Keratinocyte (primary cell): ENCODE data around the gene ZCCHC10. TPM values are rescaled to one million over a fixed set of nuclear protein-coding genes. Genes with fewer than 3 reads are reported as not detected.

Source experiments
- DNase-seq: peaks from one replicate; pipeline ENCODE4 v3.0.0-alpha.2; 2011; ENCODE audit warnings: low read depth, missing footprints, low spot score
- FAIRE-seq: peaks from 2 replicates; lab custom pipeline; 2011; peaks lifted over from hg19 to GRCh38; lab: Jason Lieb, UNC
- H2AFZ ChIP-seq: 2 replicates; pipeline ENCODE4 v1.6.0; 2012; ENCODE audit warnings: low read length, control low read depth, inconsistent platforms; ENCODE audit not compliant: control insufficient read depth
- H3K27ac ChIP-seq: 2 replicates; pipeline ENCODE4 v1.5.1; 2011; ENCODE audit warnings: low read length; ENCODE audit not compliant: control insufficient read depth, insufficient read depth
- H3K27me3 ChIP-seq: 3 replicates; pipeline ENCODE4 v1.6.0; 2011; ENCODE audit warnings: low read length; ENCODE audit not compliant: control insufficient read depth, insufficient read depth; ENCODE audit errors: extremely low read depth
- H3K36me3 ChIP-seq, 2 experiments: 2 replicates in 1 of 2; 3 replicates in 1 of 2; pipeline ENCODE4 v1.5.1; 2011; ENCODE audit warnings: low read length in 2 of 2, mild to moderate bottlenecking in 1 of 2; ENCODE audit not compliant: control insufficient read depth in 2 of 2, insufficient read depth in 2 of 2; ENCODE audit errors: extremely low read depth in 1 of 2
- H3K4me1 ChIP-seq: 3 replicates; pipeline ENCODE4 v1.5.1; 2011; ENCODE audit warnings: low read length; ENCODE audit not compliant: control insufficient read depth, insufficient read depth; ENCODE audit errors: extremely low read depth
- H3K4me2 ChIP-seq: 3 replicates; pipeline ENCODE4 v1.6.0; 2011; ENCODE audit warnings: low read depth, low read length; ENCODE audit not compliant: control insufficient read depth, insufficient read depth; ENCODE audit errors: extremely low read depth
- H3K4me3 ChIP-seq, 3 experiments: fragments of 200-600 bp in 1 of 3; sonication (generic) in 1 of 3; 2 replicates in 2 of 3; 3 replicates in 1 of 3; pipeline ENCODE4 v1.5.1; 2011 to 2016; ENCODE audit warnings: low read length in 3 of 3, mild to moderate bottlenecking in 3 of 3, control low read depth in 2 of 3, inconsistent platforms in 1 of 3, low read depth in 1 of 3, mixed read lengths in 1 of 3, mixed run types in 1 of 3, moderate library complexity in 1 of 3; ENCODE audit not compliant: control insufficient read depth in 2 of 3, insufficient read depth in 2 of 3; ENCODE audit errors: extremely low read depth in 1 of 3
- H3K79me2 ChIP-seq: 2 replicates; pipeline ENCODE4 v1.6.0; 2012; ENCODE audit warnings: low read length; ENCODE audit not compliant: control insufficient read depth, insufficient read depth
- H3K9ac ChIP-seq: 3 replicates; pipeline ENCODE4 v1.6.0; 2011; ENCODE audit warnings: low read length; ENCODE audit not compliant: control insufficient read depth, insufficient read depth; ENCODE audit errors: extremely low read depth
- H3K9me1 ChIP-seq: 3 replicates; pipeline ENCODE4 v1.6.0; 2011; ENCODE audit warnings: low read length; ENCODE audit not compliant: control insufficient read depth, insufficient read depth; ENCODE audit errors: extremely low read depth
- H3K9me3 ChIP-seq: 2 replicates; pipeline ENCODE4 v1.5.1; 2012; ENCODE audit warnings: low read depth, low read length; ENCODE audit not compliant: control insufficient read depth
- H4K20me1 ChIP-seq: 3 replicates; pipeline ENCODE4 v1.6.0; 2011; ENCODE audit warnings: low read length; ENCODE audit not compliant: control insufficient read depth, insufficient read depth; ENCODE audit errors: extremely low read depth
- CTCF ChIP-seq, 3 experiments: IDR thresholded peaks in 1 of 3; conservative IDR thresholded peaks in 1 of 3; optimal IDR thresholded peaks in 1 of 3; 2 replicates in 2 of 3; 3 replicates in 1 of 3; pipeline versions ENCODE3 to v1.5.1; 2011; ENCODE audit warnings: low read length in 3 of 3, mild to moderate bottlenecking in 3 of 3, moderate library complexity in 2 of 3, control low read depth in 1 of 3, inconsistent platforms in 1 of 3; ENCODE audit not compliant: insufficient read depth in 2 of 3; ENCODE audit errors: extremely low read depth in 1 of 3
- EZH2 ChIP-seq: IDR thresholded peaks from one replicate; pipeline ENCODE4 v1.6.1; 2012; ENCODE audit warnings: inconsistent platforms, mild to moderate bottlenecking, low read length, moderate library complexity
- dilution Hi-C: fragments of 300-500 bp; cut with MboI; formaldehyde crosslinking; loops from one replicate; pipeline ENCODE4 v1.7.0; 2020; ENCODE audit warnings: low sequenced_read_pairs; ENCODE audit not compliant: extremely low pct_ligation_motif_present
- polyA plus RNA-seq, 5 experiments: library from polyadenylated mRNA; depleted of rRNA in 3 of 5; stranded (reverse) in 3 of 5; stranded (forward) in 1 of 5; unstranded in 1 of 5; fragments of >200 nt; gene quantifications; 1 replicate in 1 of 5; 2 replicates in 3 of 5; 3 replicates in 1 of 5; pipeline versions ENCODE4 v1.2.1 to v1.2.3, GENCODE V29; 2011 to 2012; ENCODE audit warnings: missing spikeins in 2 of 5, low read depth in 1 of 5, low replicate concordance in 1 of 5

The ZCCHC10 gene
- polyA plus RNA-seq, 1 donor (not counting 4 experiments of a cell fraction or from before 2014, with no cell fraction given) = 38.5 TPM

- TF ChIP-seq CTCF (optimal IDR thresholded peaks at IDR 0.05 in 1 of 3, IDR thresholded peaks at IDR 0.05 in 1 of 3, conservative IDR thresholded peaks at IDR 0.05 in 1 of 3; ENCODE audit: extremely low read depth in 1 of 3, insufficient read depth in 2 of 3, low read length in 3 of 3) (no peak), EZH2 (no peak)
- no peak overlapping the region for H3K27ac ChIP-seq
- H3K27me3 ChIP-seq = no peaks in the 10 kb centered on the region
- H3K36me3 ChIP-seq = peaks cover 18 to 21% of the 10 kb centered on the region in 2 experiments
- H3K9me1 ChIP-seq = no peaks in the 10 kb centered on the region
- peaks cover 2% of the 10 kb centered on the region for H4K20me1 ChIP-seq
- no peak overlapping the region for H3K4me2 ChIP-seq
- H3K4me3 ChIP-seq = no peak overlapping the region
- H3K79me2 ChIP-seq = peaks cover 73% of the 10 kb centered on the region
- peaks cover 3% of the 10 kb centered on the region for H3K4me1 ChIP-seq
- no peak overlapping the region for H2AFZ ChIP-seq
- no peak for DNase-seq
- no peak overlapping the region for H3K9ac ChIP-seq
- peak; percentile 29 for FAIRE-seq
- dilution Hi-C loops = no loop called here
- H3K9me3 ChIP-seq = no peaks in the 10 kb centered on the region
Measured at GRCh38 chr5:133072021-133072420, 45.7 kb upstream of the ZCCHC10 start.

DNA sequence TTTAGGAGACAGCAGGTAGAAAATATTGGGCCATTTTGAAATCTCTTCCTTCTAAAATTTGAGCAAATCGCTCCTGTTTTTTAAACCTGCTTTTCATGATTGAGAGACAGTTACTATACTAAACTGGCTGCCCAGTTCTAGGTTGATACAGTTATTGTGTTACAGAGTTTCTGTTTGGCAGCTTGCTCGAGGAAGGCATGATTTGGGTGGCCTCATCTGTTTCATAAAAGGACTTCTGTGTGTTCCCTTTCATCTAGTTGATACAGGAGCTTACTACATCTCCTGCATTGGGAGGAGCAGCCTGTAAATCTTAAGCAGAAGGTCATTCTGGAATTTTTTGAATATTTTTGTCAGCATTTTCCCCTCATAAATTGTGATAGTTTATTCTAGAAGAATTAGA lies 39.7 kb upstream of the ZCCHC10 start:
- no peak overlapping the region for H3K4me2 ChIP-seq

More for the DNA sequence above, 39.7 kb upstream of the ZCCHC10 start:
- Histone ChIP-seq H3K4me3 (no peak overlapping the region), H3K79me2 (peaks cover 87% of the 10 kb centered on the region), H3K9me3 (no peaks in the 10 kb centered on the region), H4K20me1 (peaks cover 18% of the 10 kb centered on the region), H3K36me3 (peaks cover 4 to 13% of the 10 kb centered on the region in 2 experiments), H3K27me3 (no peaks in the 10 kb centered on the region), H3K27ac (no peak overlapping the region), H3K4me1 (peaks cover 12% of the 10 kb centered on the region), H2AFZ (no peak overlapping the region), H3K9ac (no peak overlapping the region), H3K9me1 (no peaks in the 10 kb centered on the region)
- dilution Hi-C loops = no loop called here
- DNase-seq (no peak), FAIRE-seq (no peak)
- no peak for TF ChIP-seq CTCF (optimal IDR thresholded peaks at IDR 0.05 in 1 of 3, IDR thresholded peaks at IDR 0.05 in 1 of 3, conservative IDR thresholded peaks at IDR 0.05 in 1 of 3; ENCODE audit: extremely low read depth in 1 of 3, insufficient read depth in 2 of 3, low read length in 3 of 3)
- no peak for TF ChIP-seq EZH2
